RPMI8226 (cell line): ENCODE measurements around the gene CELSR2.
A peak's percentile ranks its signal among the peaks of the same experiment; 100 is the strongest.
"Not testable (repeated sequence)": the region's sequence is repeated elsewhere in the genome, so short reads cannot be mapped to it uniquely, and the experiment has no call there.

Experiments used
- DNase-seq: peaks from one replicate; pipeline ENCODE4 v3.0.0-alpha.2; 2015

The CELSR2 gene

GRCh38 chr1:109248797-109249629, at the start of gene CELSR2:
TSS of gene CELSR2 (plus strand) at chr1:109249539. CDS start at chr1:109250080, 541 bp downstream.
- DNase-seq: peak; percentile 80

- DNase-seq: no peak
Measured at GRCh38 chr1:109199710-109200109, 49.6 kb upstream of the CELSR2 start.

GRCh38 chr1:109201123-109201703, 48.1 kb upstream of the CELSR2 start:
- peak; percentile 13 for DNase-seq

GRCh38 chr1:109204484-109204883, 44.9 kb upstream of the CELSR2 start:
- no peak for DNase-seq

GRCh38 chr1:109206339-109206738, 43.0 kb upstream of the CELSR2 start:
- DNase-seq: no peak

GRCh38 chr1:109207467-109208103, 41.8 kb upstream of the CELSR2 start:
- no peak for DNase-seq

GRCh38 chr1:109208394-109208793, 40.9 kb upstream of the CELSR2 start:
- no peak for DNase-seq

- DNase-seq: no peak
Measured at GRCh38 chr1:109208836-109209463, 40.4 kb upstream of the CELSR2 start.

GRCh38 chr1:109210058-109210457, 39.3 kb upstream of the CELSR2 start:
- no peak for DNase-seq

GRCh38 chr1:109213345-109213823, 36.0 kb upstream of the CELSR2 start:
- no peak for DNase-seq

- DNase-seq: peak; percentile 84
Measured at GRCh38 chr1:109213824-109214693, 35.3 kb upstream of the CELSR2 start, which contains the start of gene SARS1. TSS of gene SARS1 (plus strand) at chr1:109213918. CDS start at chr1:109213993, 75 bp downstream.

- peak; percentile 29 for DNase-seq
Measured at GRCh38 chr1:109214695-109215623, 34.4 kb upstream of the CELSR2 start.

GRCh38 chr1:109216662-109217061, 32.7 kb upstream of the CELSR2 start:
- no peak for DNase-seq

- DNase-seq: no peak
Measured at GRCh38 chr1:109218516-109218915, 30.8 kb upstream of the CELSR2 start.

- DNase-seq: not testable (repeated sequence)
Measured at GRCh38 chr1:109221201-109221600, 28.1 kb upstream of the CELSR2 start.

GRCh38 chr1:109225308-109225707, 24.0 kb upstream of the CELSR2 start:
- no peak for DNase-seq

GRCh38 chr1:109225711-109226445, 23.5 kb upstream of the CELSR2 start:
- no peak for DNase-seq

- no peak for DNase-seq
Measured at GRCh38 chr1:109228167-109228566, 21.2 kb upstream of the CELSR2 start.

GRCh38 chr1:109229531-109230127, 19.7 kb upstream of the CELSR2 start:
- no peak for DNase-seq

- DNase-seq: no peak
Measured at GRCh38 chr1:109231066-109231465, 18.3 kb upstream of the CELSR2 start.
